Transverse colon (tissue), 4 donors: ENCODE results near the gene S100A7. TPM values are rescaled to one million over a fixed set of nuclear protein-coding genes. Genes with fewer than 3 reads are reported as not detected.

ENCODE experiments used
- DNase-seq: peaks from one replicate; pipeline ENCODE4 v3.0.0-alpha.2; 2019
- H3K27ac ChIP-seq, 4 donors: fragments of 200-600 bp; sonication (generic); 2 replicates each; pipeline ENCODE4 v1.5.1; 2016 to 2018; ENCODE audit warnings: inconsistent platforms in 4 of 4
- H3K27me3 ChIP-seq: fragments of 200-600 bp; sonication (generic); 2 replicates; pipeline ENCODE4 v1.5.1; 2017; ENCODE audit warnings: inconsistent platforms
- H3K36me3 ChIP-seq, 4 donors: fragments of 200-600 bp; sonication (generic); 2 replicates each; pipeline ENCODE4 v1.5.1; 2017 to 2019; ENCODE audit warnings: inconsistent platforms in 4 of 4
- H3K4me1 ChIP-seq, 4 donors: fragments of 200-600 bp; sonication (generic); 2 replicates each; pipeline ENCODE4 v1.5.1; 2017 to 2020; ENCODE audit warnings: inconsistent platforms in 4 of 4
- H3K4me3 ChIP-seq, 4 donors: fragments of 200-600 bp; sonication (generic); 1 replicate in 1 of 4; 2 replicates in 3 of 4; pipeline versions ENCODE4 v1.5.1 to v1.6.1; 2017 to 2019; ENCODE audit warnings: inconsistent platforms in 4 of 4
- H3K9me3 ChIP-seq, 2 donors: fragments of 200-600 bp; sonication (generic); 2 replicates each; pipeline ENCODE4 v1.5.1; 2017 to 2019; ENCODE audit warnings: inconsistent platforms in 2 of 2
- CTCF ChIP-seq, 5 experiments: fragments of 200-600 bp in 3 of 5; fragments of 450-650 bp in 2 of 5; sonication (generic) in 3 of 5; IDR thresholded peaks; 1 replicate in 2 of 5; 2 replicates in 3 of 5; pipeline ENCODE4 v1.5.1; 2016 to 2017; ENCODE audit warnings: antibody characterized with exemption in 5 of 5, inconsistent platforms in 3 of 5, mild to moderate bottlenecking in 2 of 5, moderate library complexity in 1 of 5
- EP300 ChIP-seq: sonication (generic); formaldehyde crosslinking; IDR thresholded peaks from one replicate; pipeline ENCODE4 v1.6.1; 2017; ENCODE audit warnings: antibody characterized with exemption, low read depth
- POLR2A ChIP-seq: fragments of 450-650 bp; IDR thresholded peaks from one replicate; pipeline ENCODE4 v1.6.1; 2016; ENCODE audit warnings: antibody characterized with exemption, mild to moderate bottlenecking, moderate library complexity
- POLR2AphosphoS5 ChIP-seq, 3 donors: sonication (generic); formaldehyde crosslinking; IDR thresholded peaks; one replicate each; pipeline ENCODE4 v1.6.1; 2016; ENCODE audit warnings: antibody characterized with exemption in 3 of 3
- WGBS, 2 donors: methylation state at CpG; one replicate each; pipeline ENCODE4 v1.1.5; 2018; ENCODE audit warnings: low coverage in 1 of 2; 5-methylcytosine and 5-hydroxymethylcytosine counted together
- in situ Hi-C, 4 donors: fragments of 200-750 bp; cut with MboI; loops; one replicate each; pipeline versions ENCODE4 v1.15.0 to v1.15.1; 2017; ENCODE audit warnings: low sequenced_read_pairs in 3 of 4, low pct_ligation_motif_present in 1 of 4, low pct_unique_long_range_greater_than_20kb in 1 of 4
- intact Hi-C: fragments of 100-400 bp; cut with DNase I; formaldehyde crosslinking; loops from one replicate; pipeline ENCODE4 v1.15.1; 2023; ENCODE audit warnings: low total_unique reads
- total RNA-seq, 4 donors: library from RNA; depleted of rRNA; stranded (reverse); fragments of >200 nt; gene quantifications; one replicate each; pipeline ENCODE4 v1.1.0, GENCODE V29; 2016

S100A7 gene
- total RNA-seq, 4 donors from 2014 or later: not detected

- no peaks in the 10 kb centered on the region for H3K9me3 ChIP-seq
- H3K27me3 ChIP-seq: peaks cover 5% of the 10 kb centered on the region
- intact Hi-C loops: no loop called here
- DNase-seq: no peak
- no peaks in the 10 kb centered on the region for H3K36me3 ChIP-seq
- no peaks in the 10 kb centered on the region for H3K4me1 ChIP-seq
- H3K4me3 ChIP-seq: no peak overlapping the region
- no peak overlapping the region for H3K27ac ChIP-seq
- WGBS, 2 donors: 88% methylated on average over 2 of the region's 2 CpGs; no CpG with 5 or more reads in 1 of the 2 donors
- in situ Hi-C loops: no loop called here
- TF ChIP-seq EP300 (no peak), CTCF (IDR thresholded peaks at IDR 0.05) (no peak), POLR2A (no peak), POLR2AphosphoS5 (IDR thresholded peaks at IDR 0.05) (no peak)
Observed at GRCh38 chr1:153430166-153430553, 30.3 kb downstream of the S100A7 start.

- intact Hi-C loops: no loop called here
Observed at GRCh38 chr1:153429266-153430165, 30.9 kb downstream of the S100A7 start.

GRCh38 chr1:153428791-153429190 is 31.7 kb downstream of the S100A7 start:
- H3K9me3 ChIP-seq: no peaks in the 10 kb centered on the region
- no peak for TF ChIP-seq POLR2AphosphoS5 (IDR thresholded peaks at IDR 0.05)
- TF ChIP-seq CTCF (IDR thresholded peaks at IDR 0.05): no peak
- no peak for TF ChIP-seq EP300
- no peak for TF ChIP-seq POLR2A
- intact Hi-C loops: no loop called here
- H3K4me3 ChIP-seq: no peak overlapping the region
- H3K4me1 ChIP-seq: no peaks in the 10 kb centered on the region
- H3K36me3 ChIP-seq: no peaks in the 10 kb centered on the region
- in situ Hi-C loops: no loop called here
- H3K27me3 ChIP-seq: peaks cover 10% of the 10 kb centered on the region
- WGBS, 2 donors: 48% methylated on average over 6 of the region's 6 CpGs; no CpG with 5 or more reads in 1 of the 2 donors
- DNase-seq: no peak
- H3K27ac ChIP-seq: no peak overlapping the region

More at GRCh38 chr1:153429266-153430165, 30.9 kb downstream of the S100A7 start:
- peaks cover 5% of the 10 kb centered on the region for H3K27me3 ChIP-seq
- no peak overlapping the region for H3K4me3 ChIP-seq
- no peak for DNase-seq
- no peaks in the 10 kb centered on the region for H3K9me3 ChIP-seq
- TF ChIP-seq POLR2AphosphoS5 (IDR thresholded peaks at IDR 0.05): no peak
- no peak for TF ChIP-seq EP300
- TF ChIP-seq CTCF (IDR thresholded peaks at IDR 0.05): no peak
- TF ChIP-seq POLR2A: no peak
- WGBS, 2 donors: 17 to 66% methylated on average over 1 to 7 of the region's 7 CpGs
- H3K4me1 ChIP-seq: no peaks in the 10 kb centered on the region
- H3K36me3 ChIP-seq: no peaks in the 10 kb centered on the region
- H3K27ac ChIP-seq: no peak overlapping the region
- in situ Hi-C loops: no loop called here

- TF ChIP-seq POLR2AphosphoS5 (IDR thresholded peaks at IDR 0.05) (no peak), EP300 (no peak), CTCF (IDR thresholded peaks at IDR 0.05) (no peak), POLR2A (no peak)
- Histone ChIP-seq H3K9me3 (no peaks in the 10 kb centered on the region), H3K4me3 (no peak overlapping the region), H3K27ac (no peak overlapping the region), H3K4me1 (no peaks in the 10 kb centered on the region), H3K36me3 (no peaks in the 10 kb centered on the region), H3K27me3 (peaks cover 12% of the 10 kb centered on the region)
- intact Hi-C loops: no loop called here
- DNase-seq: no peak
- 77 to 87% methylated on average over 3 to 12 of the region's 12 CpGs for WGBS, 2 donors
- in situ Hi-C loops: no loop called here
Observed at GRCh38 chr1:153428073-153428638, 32.3 kb downstream of the S100A7 start.
